HCT116 (cell line): ENCODE results near the gene NPFF. TPM values are rescaled to one million over a fixed set of nuclear protein-coding genes. Genes with fewer than 3 reads are reported as not detected.

ENCODE experiments used
- ATAC-seq: fragments of 200-7000 bp; cut with Tn5 transposase; 2 replicates; pipeline ENCODE4 v1.9.1; 2020; ENCODE audit warnings: mild to moderate bottlenecking, moderate library complexity
- BruUV-seq: library from RNA; stranded (reverse); fragments of 400-500 nt; replicated peaks from 2 replicates; lab custom pipeline; 2021; lab: Mats Ljungman, UMichigan
- CTCF ChIA-PET: fragments of 300-600 bp; sonication (Branson Sonifier 250); formaldehyde crosslinking; loops from one replicate; lab custom pipeline; 2021; ENCODE audit warnings: antibody characterized with exemption; lab: Charles Lee
- POLR2A ChIA-PET: fragments of 300-600, 350-600 bp; sonication (Branson Sonifier 250); formaldehyde crosslinking; loops from one replicate; lab custom pipeline; 2021; ENCODE audit warnings: antibody characterized with exemption; lab: Charles Lee
- RAD21 ChIA-PET, 2 experiments: fragments of 300-600 bp; sonication (Branson Sonifier 250); formaldehyde crosslinking; loops; one replicate each; lab custom pipeline; 2023; ENCODE audit warnings: low total read pairs in 2 of 2; ENCODE audit not compliant: uncharacterized antibody in 2 of 2, unreplicated experiment in 2 of 2, low non-redundant PET in 1 of 2; lab: Charles Lee
- DNase-seq: peaks from one replicate; pipeline ENCODE4 v3.0.0-alpha.2; 2010; ENCODE audit warnings: low read depth, low spot score
- H2AFZ ChIP-seq: fragments of 200-600 bp; shearing (Covaris generic), sonication (generic); 2 replicates; pipeline ENCODE4 v1.6.1; 2017; ENCODE audit warnings: low read depth, mixed run types, mixed read lengths, antibody characterized with exemption, low read length; ENCODE audit not compliant: poor library complexity, severe bottlenecking
- H3K27ac ChIP-seq: 2 replicates; pipeline ENCODE4 v1.5.1; 2012; ENCODE audit warnings: low read depth, low read length
- H3K27me3 ChIP-seq: fragments of 200-600 bp; sonication (generic); 2 replicates; pipeline ENCODE4 v1.6.1; 2016; ENCODE audit warnings: mixed run types, low read length, mixed read lengths; ENCODE audit not compliant: insufficient read depth
- H3K36me3 ChIP-seq, 2 experiments: fragments of 200-500 bp in 1 of 2; fragments of 200-600 bp in 1 of 2; sonication (Bioruptor generic) in 1 of 2; sonication (generic) in 1 of 2; 2 replicates each; pipeline versions ENCODE4 v1.5.1 to v1.6.1; 2014 to 2016; ENCODE audit warnings: low read length in 2 of 2, inconsistent platforms in 1 of 2, mixed read lengths in 1 of 2, mixed run types in 1 of 2; ENCODE audit not compliant: insufficient read depth in 2 of 2, control insufficient read depth in 1 of 2
- H3K4me1 ChIP-seq, 2 experiments: fragments of 200-600 bp in 1 of 2; sonication (generic) in 1 of 2; 2 replicates each; pipeline versions ENCODE4 v1.5.1 to v1.6.1; 2012 to 2017; ENCODE audit warnings: low read length in 2 of 2, inconsistent platforms in 1 of 2, mild to moderate bottlenecking in 1 of 2, mixed read lengths in 1 of 2, mixed run types in 1 of 2, moderate library complexity in 1 of 2; ENCODE audit not compliant: insufficient read depth in 2 of 2, control insufficient read depth in 1 of 2
- H3K4me2 ChIP-seq: fragments of 200-600 bp; sonication (generic); 2 replicates; pipeline ENCODE4 v1.6.1; 2017; ENCODE audit warnings: mixed run types, low read length, mixed read lengths
- H3K4me3 ChIP-seq, 2 experiments: fragments of 200-600 bp in 1 of 2; sonication (generic) in 1 of 2; replicated peaks in 1 of 2; 2 replicates each; pipeline ENCODE4 v1.5.1; 2011 to 2016; ENCODE audit warnings: low read length in 2 of 2, control low read depth in 1 of 2, low read depth in 1 of 2, mild to moderate bottlenecking in 1 of 2, mixed read lengths in 1 of 2, mixed run types in 1 of 2
- H3K79me2 ChIP-seq: fragments of 200-600 bp; sonication (generic); 2 replicates; pipeline ENCODE4 v1.6.1; 2017; ENCODE audit warnings: mild to moderate bottlenecking, mixed run types, low read length, moderate library complexity, mixed read lengths; ENCODE audit not compliant: insufficient read depth
- H3K9ac ChIP-seq: fragments of 200-600 bp; sonication (generic); 2 replicates; pipeline ENCODE4 v1.6.1; 2016; ENCODE audit warnings: low read length, mixed read lengths
- H3K9me2 ChIP-seq: fragments of 200-600 bp; sonication (generic), shearing (Covaris generic); 2 replicates; pipeline ENCODE4 v1.6.1; 2017; ENCODE audit warnings: mixed run types, mild to moderate bottlenecking, moderate library complexity; ENCODE audit not compliant: insufficient read depth
- H3K9me3 ChIP-seq, 2 experiments: fragments of 200-500 bp in 1 of 2; fragments of 200-600 bp in 1 of 2; sonication (Bioruptor generic) in 1 of 2; sonication (generic) in 1 of 2; 2 replicates each; pipeline ENCODE4 v1.6.1; 2014 to 2017; ENCODE audit warnings: low read length in 2 of 2, mixed read lengths in 2 of 2, inconsistent platforms in 1 of 2, low read depth in 1 of 2, mild to moderate bottlenecking in 1 of 2, mixed run types in 1 of 2, moderate library complexity in 1 of 2; ENCODE audit not compliant: control insufficient read depth in 1 of 2, insufficient read depth in 1 of 2
- H4K20me1 ChIP-seq: fragments of 200-600 bp; sonication (generic), shearing (Covaris generic); 2 replicates; pipeline ENCODE4 v1.6.1; 2017; ENCODE audit warnings: mixed run types, mild to moderate bottlenecking, moderate library complexity; ENCODE audit not compliant: insufficient read depth
- CBX3 ChIP-seq: IDR thresholded peaks from 2 replicates; pipeline ENCODE4 v1.6.1; 2012; ENCODE audit warnings: low read depth
- CTCF ChIP-seq, 3 experiments: fragments of 200-600 bp in 1 of 3; sonication (generic) in 1 of 3; IDR thresholded peaks in 2 of 3; conservative IDR thresholded peaks in 1 of 3; 2 replicates each; pipeline ENCODE4 v1.5.1; 2012 to 2017; ENCODE audit warnings: low read depth in 2 of 3, low read length in 2 of 3, antibody characterized with exemption in 1 of 3, borderline replicate concordance in 1 of 3, control low read depth in 1 of 3, mild to moderate bottlenecking in 1 of 3, mixed read lengths in 1 of 3, mixed run types in 1 of 3, moderate library complexity in 1 of 3; ENCODE audit not compliant: insufficient read depth in 1 of 3
- EZH2 ChIP-seq: fragments of 200-600 bp; sonication (generic); IDR thresholded peaks from 2 replicates; pipeline ENCODE4 v1.6.1; 2017; ENCODE audit warnings: antibody characterized with exemption, mixed run types
- FOSL1 ChIP-seq: IDR thresholded peaks from 2 replicates; pipeline ENCODE4 v1.6.1; 2012; ENCODE audit warnings: low read depth
- REST ChIP-seq: IDR thresholded peaks from 2 replicates; pipeline ENCODE4 v1.6.1; 2012; ENCODE audit warnings: low read depth
- TCF7L2 ChIP-seq: IDR thresholded peaks from 2 replicates; pipeline ENCODE4 v1.7.0; 2011; ENCODE audit warnings: borderline replicate concordance, inconsistent platforms; ENCODE audit not compliant: insufficient read depth, insufficient read length; ENCODE audit errors: extremely low read depth
- YY1 ChIP-seq: IDR thresholded peaks from 2 replicates; pipeline ENCODE4 v1.6.1; 2011; ENCODE audit warnings: low read length, low read depth, moderate library complexity, mild to moderate bottlenecking; ENCODE audit not compliant: insufficient replicate concordance; ENCODE audit errors: extremely low read depth
- ZBTB33 ChIP-seq: IDR thresholded peaks from 2 replicates; pipeline ENCODE4 v1.6.1; 2011; ENCODE audit warnings: mild to moderate bottlenecking, low read length, moderate library complexity; ENCODE audit not compliant: insufficient replicate concordance; ENCODE audit errors: extremely low read depth
- ZFX ChIP-seq: fragments of 450-650 bp; IDR thresholded peaks from 2 replicates; pipeline ENCODE4 v1.6.1; 2017
- ZNF274 ChIP-seq: fragments of 200-500 bp; sonication (Bioruptor generic); IDR thresholded peaks from 2 replicates; pipeline ENCODE4 v1.6.1; 2014; ENCODE audit warnings: mild to moderate bottlenecking, low read depth, low read length, inconsistent platforms
- intact Hi-C: fragments of 100-400 bp; cut with micrococcal nuclease; formaldehyde crosslinking; loops from 2 replicates; pipeline ENCODE4 v1.10.0; 2022
- total RNA-seq: library from RNA; stranded (reverse); gene quantifications from one replicate; pipeline ENCODE4 v1.2.1, GENCODE V29; 2021; ENCODE audit not compliant: unreplicated experiment

The NPFF gene
- total RNA-seq, 1 experiment from 2014 or later, result not detected

GRCh38 chr12:53524476-53524875, 17.2 kb upstream of the NPFF start:
- CTCF ChIA-PET, result no interaction called here
- H3K36me3 ChIP-seq, result peaks cover 0 to 19% of the 10 kb centered on the region in 2 experiments
- POLR2A ChIA-PET, result no interaction called here

More at GRCh38 chr12:53524476-53524875, 17.2 kb upstream of the NPFF start:
- H3K27ac ChIP-seq, result no peak overlapping the region
- H4K20me1 ChIP-seq, result no peaks in the 10 kb centered on the region
- intact Hi-C loops, result no loop called here
- H3K9ac ChIP-seq, result no peak overlapping the region
- H3K9me3 ChIP-seq, result no peaks in the 10 kb centered on the region
- TF ChIP-seq ZBTB33 (no peak), ZNF274 (no peak), CBX3 (no peak), TCF7L2 (no peak), ZFX (no peak), REST (no peak), FOSL1 (no peak), CTCF (IDR thresholded peaks at IDR 0.05 in 2 of 3, conservative IDR thresholded peaks at IDR 0.05 in 1 of 3; ENCODE audit: borderline replicate concordance in 1 of 3, insufficient read depth in 1 of 3, low read depth in 2 of 3, low read length in 2 of 3) (no peak), EZH2 (no peak), YY1 (no peak)
- H3K4me2 ChIP-seq, result no peak overlapping the region
- H3K4me1 ChIP-seq, result no peaks in the 10 kb centered on the region
- no peak for DNase-seq
- H2AFZ ChIP-seq, result no peak overlapping the region
- ATAC-seq, result no peak
- H3K79me2 ChIP-seq, result no peaks in the 10 kb centered on the region
- H3K27me3 ChIP-seq, result no peaks in the 10 kb centered on the region
- RAD21 ChIA-PET, result no interaction called here
- BruUV-seq, result no TSS peak
- H3K4me3 ChIP-seq, result no peak overlapping the region
- H3K9me2 ChIP-seq, result no peaks in the 10 kb centered on the region
